CD8-positive, alpha-beta memory T cell (primary cell): ENCODE data around the gene KLHL29. TPM values are rescaled to one million over a fixed set of nuclear protein-coding genes. Genes with fewer than 3 reads are reported as not detected.

Experiments used
- CTCF ChIA-PET: fragments of 350-600 bp; sonication (Branson Sonifier 250); formaldehyde crosslinking; loops from one replicate; lab custom pipeline; 2021; ENCODE audit warnings: antibody characterized with exemption; lab: Charles Lee
- POLR2A ChIA-PET: fragments of 350-600 bp; sonication (Branson Sonifier 250); formaldehyde crosslinking; loops from one replicate; lab custom pipeline; 2021; ENCODE audit warnings: antibody characterized with exemption; lab: Charles Lee
- DNase-seq, 5 donors: peaks; one replicate each; pipeline versions ENCODE4 v3.0.0 to v3.0.0-alpha.2; 2020 to 2022; ENCODE audit warnings: mixed read lengths in 1 of 5
- H3K27ac ChIP-seq: one replicate; pipeline ENCODE4 v1.7.0; 2013; ENCODE audit warnings: low read depth, mild to moderate bottlenecking, low read length, moderate library complexity
- H3K27me3 ChIP-seq: 2 replicates; pipeline ENCODE4 v1.7.0; 2013; ENCODE audit warnings: low read length, mild to moderate bottlenecking; ENCODE audit not compliant: insufficient read depth, poor library complexity, severe bottlenecking
- H3K36me3 ChIP-seq: 2 replicates; pipeline ENCODE4 v1.7.0; 2013; ENCODE audit warnings: mild to moderate bottlenecking, low read length, moderate library complexity; ENCODE audit not compliant: insufficient read depth
- H3K4me1 ChIP-seq: 2 replicates; pipeline ENCODE4 v1.7.0; 2013; ENCODE audit warnings: mild to moderate bottlenecking, low read length, moderate library complexity; ENCODE audit not compliant: insufficient read depth
- H3K4me3 ChIP-seq: 2 replicates; pipeline ENCODE4 v1.7.0; 2013; ENCODE audit warnings: mild to moderate bottlenecking, low read length
- H3K9me3 ChIP-seq: 2 replicates; pipeline ENCODE4 v1.7.0; 2013; ENCODE audit warnings: mild to moderate bottlenecking, low read length
- H3K27ac Mint-ChIP-seq, 8 donors: one replicate each; pipeline ENCODE4 v1.8.0; 2020 to 2021; ENCODE audit warnings: mixed read lengths in 8 of 8, mild to moderate bottlenecking in 6 of 8, inconsistent platforms in 3 of 8, moderate library complexity in 3 of 8
- H3K27me3 Mint-ChIP-seq, 2 donors: one replicate each; pipeline ENCODE4 v1.8.0; 2020 to 2021; ENCODE audit warnings: mixed read lengths in 2 of 2, mild to moderate bottlenecking in 1 of 2, moderate library complexity in 1 of 2
- H3K36me3 Mint-ChIP-seq, 3 donors: one replicate each; pipeline ENCODE4 v1.8.0; 2020 to 2021; ENCODE audit warnings: mixed read lengths in 3 of 3, inconsistent platforms in 1 of 3, mild to moderate bottlenecking in 1 of 3
- H3K4me1 Mint-ChIP-seq, 3 donors: one replicate each; pipeline ENCODE4 v1.8.0; 2020 to 2021; ENCODE audit warnings: mixed read lengths in 3 of 3, inconsistent platforms in 1 of 3, mild to moderate bottlenecking in 1 of 3
- H3K4me3 Mint-ChIP-seq, 7 donors: one replicate each; pipeline ENCODE4 v1.8.0; 2020 to 2021; ENCODE audit warnings: mixed read lengths in 7 of 7, mild to moderate bottlenecking in 6 of 7, moderate library complexity in 4 of 7, inconsistent platforms in 2 of 7
- H3K9me3 Mint-ChIP-seq, 5 donors: one replicate each; pipeline ENCODE4 v1.8.0; 2020 to 2022; ENCODE audit warnings: mixed read lengths in 5 of 5, mild to moderate bottlenecking in 3 of 5, moderate library complexity in 2 of 5, inconsistent platforms in 1 of 5
- polyA plus RNA-seq: library from polyadenylated mRNA; unstranded; fragments of 300-500 nt; fragmentation: Illumina TruSeq; gene quantifications from one replicate; pipeline ENCODE4 v1.2.3, GENCODE V29; 2021
- total RNA-seq, 2 experiments: library from RNA; stranded (reverse); gene quantifications; one replicate each; pipeline ENCODE4 v1.2.3, GENCODE V29; 2021

KLHL29 gene
- total and polyA plus RNA-seq, 3 experiments from 2014 or later, result 0.11 to 0.21 (median 0.13) TPM

GRCh38 chr2:23427976-23428375, 43.0 kb downstream of the KLHL29 start:
- Mint-ChIP-seq H3K27ac (no peak overlapping the region), H3K36me3 (no peaks in the 10 kb centered on the region), H3K4me1 (no peaks in the 10 kb centered on the region), H3K4me3 (no peak overlapping the region), H3K27me3 (peaks cover 5 to 28% of the 10 kb centered on the region in 2 donors), H3K9me3 (no peaks in the 10 kb centered on the region)
- Histone ChIP-seq H3K4me1 (no peaks in the 10 kb centered on the region), H3K27ac (no peak overlapping the region), H3K36me3 (no peaks in the 10 kb centered on the region), H3K27me3 (no peaks in the 10 kb centered on the region), H3K4me3 (no peak overlapping the region), H3K9me3 (no peaks in the 10 kb centered on the region)
- DNase-seq, result no peak
- ChIA-PET CTCF (no interaction called here), POLR2A (no interaction called here)

DNA sequence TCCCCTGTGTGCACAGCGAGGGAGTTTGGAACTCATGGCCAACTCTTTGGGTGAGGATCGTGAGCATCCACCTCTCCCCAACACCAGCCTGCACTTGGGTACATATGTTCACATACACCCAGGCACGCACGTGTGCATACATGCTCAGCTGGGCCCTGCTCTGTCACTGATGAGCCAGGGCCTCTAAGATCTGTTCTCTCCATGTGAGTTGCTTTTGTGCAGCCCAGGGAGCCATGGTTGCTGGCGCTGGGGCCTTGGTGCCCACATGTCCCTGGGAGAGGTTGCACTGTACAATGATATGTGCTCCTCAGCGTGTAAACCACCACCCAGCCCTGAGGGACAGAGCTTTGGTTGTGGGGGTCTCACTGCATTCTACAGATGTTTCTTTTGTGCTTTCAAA, 44.1 kb downstream of the KLHL29 start:
- ChIA-PET CTCF (no interaction called here), POLR2A (no interaction called here)
- Mint-ChIP-seq H3K9me3 (no peaks in the 10 kb centered on the region), H3K27ac (peak overlapping the region in 1 of 8 donors; percentile 18), H3K36me3 (no peaks in the 10 kb centered on the region), H3K4me1 (no peaks in the 10 kb centered on the region), H3K4me3 (no peak overlapping the region), H3K27me3 (peaks cover 9 to 28% of the 10 kb centered on the region in 2 donors)
- Histone ChIP-seq H3K4me3 (no peak overlapping the region), H3K27me3 (no peaks in the 10 kb centered on the region), H3K36me3 (no peaks in the 10 kb centered on the region), H3K9me3 (no peaks in the 10 kb centered on the region), H3K27ac (no peak overlapping the region), H3K4me1 (no peaks in the 10 kb centered on the region)
- no peak for DNase-seq

GRCh38 chr2:23430263-23430662, 45.3 kb downstream of the KLHL29 start:
- no peaks in the 10 kb centered on the region for H3K4me1 ChIP-seq
- ChIA-PET CTCF (no interaction called here), POLR2A (no interaction called here)
- no peak for DNase-seq
- no peaks in the 10 kb centered on the region for H3K9me3 ChIP-seq
- H3K36me3 ChIP-seq, result no peaks in the 10 kb centered on the region
- H3K27ac ChIP-seq, result no peak overlapping the region
- no peak overlapping the region for H3K4me3 Mint-ChIP-seq
- no peaks in the 10 kb centered on the region for H3K27me3 ChIP-seq
- no peaks in the 10 kb centered on the region for H3K4me1 Mint-ChIP-seq
- no peak overlapping the region for H3K4me3 ChIP-seq
- no peaks in the 10 kb centered on the region for H3K36me3 Mint-ChIP-seq
- H3K9me3 Mint-ChIP-seq, result no peaks in the 10 kb centered on the region
- H3K27ac Mint-ChIP-seq, result no peak overlapping the region
- peaks cover 13 to 34% of the 10 kb centered on the region in 2 donors for H3K27me3 Mint-ChIP-seq

DNA sequence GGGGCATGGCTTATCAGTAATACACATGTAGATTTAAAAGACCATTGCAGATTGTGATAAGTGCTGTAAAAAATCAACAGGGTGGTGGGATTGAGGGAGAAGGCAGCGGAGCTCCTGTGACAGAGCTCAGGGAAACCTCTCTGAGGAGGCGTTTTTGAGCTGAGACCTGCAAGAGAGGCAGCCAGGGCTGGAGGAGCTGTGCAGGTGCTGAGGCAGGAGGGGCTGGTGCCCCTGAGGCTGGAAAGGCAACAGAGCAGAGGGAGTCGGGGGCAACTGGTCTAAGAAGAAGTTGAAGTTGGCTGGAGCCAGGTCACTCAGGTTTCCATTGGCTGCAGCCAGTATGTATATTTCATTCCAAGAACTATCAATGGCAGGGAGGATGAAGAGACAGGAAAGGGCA, 47.6 kb downstream of the KLHL29 start:
- no peak overlapping the region for H3K27ac Mint-ChIP-seq
- Histone ChIP-seq H3K9me3 (no peaks in the 10 kb centered on the region), H3K36me3 (no peaks in the 10 kb centered on the region), H3K4me1 (no peaks in the 10 kb centered on the region), H3K27ac (no peak overlapping the region), H3K27me3 (no peaks in the 10 kb centered on the region), H3K4me3 (no peak overlapping the region)
- peaks cover 19 to 39% of the 10 kb centered on the region in 2 donors for H3K27me3 Mint-ChIP-seq
- peaks cover 0 to under 1% (median 0%) of the 10 kb centered on the region in 5 donors for H3K9me3 Mint-ChIP-seq
- ChIA-PET POLR2A (no interaction called here), CTCF (no interaction called here)
- H3K36me3 Mint-ChIP-seq, result no peaks in the 10 kb centered on the region
- no peak for DNase-seq
- H3K4me3 Mint-ChIP-seq, result no peak overlapping the region
- H3K4me1 Mint-ChIP-seq, result peaks cover 0 to 4% (median 3%) of the 10 kb centered on the region in 3 donors

DNA sequence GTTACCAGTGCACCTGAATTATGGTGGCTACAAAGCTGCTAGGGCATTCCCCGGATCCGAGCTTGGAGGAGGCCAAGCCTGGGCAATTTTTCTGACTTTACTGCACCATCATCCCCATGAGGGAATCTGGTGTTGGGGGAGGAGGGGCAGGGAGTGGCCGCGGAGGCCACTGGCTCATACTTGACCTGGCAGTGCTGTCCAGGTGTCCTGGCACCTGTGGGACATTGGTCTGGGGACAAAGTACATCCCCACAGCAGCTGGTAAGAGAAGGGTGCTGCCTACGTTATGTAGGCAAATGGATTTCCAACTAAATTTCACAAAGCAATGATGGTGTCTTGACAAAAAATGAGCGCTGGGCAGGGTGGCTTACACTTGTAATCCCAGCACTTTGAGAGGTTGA, 48.3 kb downstream of the KLHL29 start:
- no peaks in the 10 kb centered on the region for H3K27me3 ChIP-seq
- Mint-ChIP-seq H3K4me3 (no peak overlapping the region), H3K27ac (no peak overlapping the region), H3K36me3 (no peaks in the 10 kb centered on the region), H3K4me1 (peaks cover 0 to 4% (median 3%) of the 10 kb centered on the region in 3 donors), H3K9me3 (peaks cover 0 to 3% (median 0%) of the 10 kb centered on the region in 5 donors), H3K27me3 (peaks cover 21 to 40% of the 10 kb centered on the region in 2 donors)
- no peak for DNase-seq
- H3K9me3 ChIP-seq, result no peaks in the 10 kb centered on the region
- H3K4me3 ChIP-seq, result no peak overlapping the region
- no peaks in the 10 kb centered on the region for H3K36me3 ChIP-seq
- ChIA-PET POLR2A (no interaction called here), CTCF (no interaction called here)
- no peak overlapping the region for H3K27ac ChIP-seq
- no peaks in the 10 kb centered on the region for H3K4me1 ChIP-seq

DNA sequence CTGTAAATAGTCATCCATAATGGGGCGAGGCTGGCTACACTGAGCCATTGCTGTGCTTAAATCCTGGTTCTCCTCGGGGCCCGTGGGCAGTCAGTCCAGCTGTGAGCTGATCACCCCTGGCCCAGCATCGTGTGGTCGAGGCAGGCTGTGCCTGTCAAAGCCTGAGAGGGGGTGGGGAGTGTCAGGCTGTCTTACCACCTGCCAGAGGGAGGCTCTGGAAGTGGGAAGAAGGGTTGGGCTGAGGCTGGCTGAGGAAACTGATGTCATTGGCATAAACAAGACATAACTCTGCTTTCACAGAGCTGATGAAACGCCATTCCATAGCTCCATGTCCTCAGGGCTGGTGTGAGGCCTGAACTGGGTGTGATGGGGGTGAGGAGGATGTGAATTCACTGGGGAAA, 49.7 kb downstream of the KLHL29 start:
- no peak overlapping the region for H3K27ac ChIP-seq
- Mint-ChIP-seq H3K4me3 (no peak overlapping the region), H3K27me3 (peaks cover 18 to 36% of the 10 kb centered on the region in 2 donors), H3K9me3 (peaks cover 0 to 3% (median 0%) of the 10 kb centered on the region in 5 donors), H3K4me1 (peaks cover 0 to 4% (median 3%) of the 10 kb centered on the region in 3 donors), H3K27ac (no peak overlapping the region), H3K36me3 (no peaks in the 10 kb centered on the region)
- H3K27me3 ChIP-seq, result no peaks in the 10 kb centered on the region
- H3K4me1 ChIP-seq, result no peaks in the 10 kb centered on the region
- ChIA-PET POLR2A (no interaction called here), CTCF (no interaction called here)
- DNase-seq, result peak in 1 of 5 donors; percentile 23
- no peaks in the 10 kb centered on the region for H3K36me3 ChIP-seq
- no peaks in the 10 kb centered on the region for H3K9me3 ChIP-seq
- H3K4me3 ChIP-seq, result no peak overlapping the region

DNA sequence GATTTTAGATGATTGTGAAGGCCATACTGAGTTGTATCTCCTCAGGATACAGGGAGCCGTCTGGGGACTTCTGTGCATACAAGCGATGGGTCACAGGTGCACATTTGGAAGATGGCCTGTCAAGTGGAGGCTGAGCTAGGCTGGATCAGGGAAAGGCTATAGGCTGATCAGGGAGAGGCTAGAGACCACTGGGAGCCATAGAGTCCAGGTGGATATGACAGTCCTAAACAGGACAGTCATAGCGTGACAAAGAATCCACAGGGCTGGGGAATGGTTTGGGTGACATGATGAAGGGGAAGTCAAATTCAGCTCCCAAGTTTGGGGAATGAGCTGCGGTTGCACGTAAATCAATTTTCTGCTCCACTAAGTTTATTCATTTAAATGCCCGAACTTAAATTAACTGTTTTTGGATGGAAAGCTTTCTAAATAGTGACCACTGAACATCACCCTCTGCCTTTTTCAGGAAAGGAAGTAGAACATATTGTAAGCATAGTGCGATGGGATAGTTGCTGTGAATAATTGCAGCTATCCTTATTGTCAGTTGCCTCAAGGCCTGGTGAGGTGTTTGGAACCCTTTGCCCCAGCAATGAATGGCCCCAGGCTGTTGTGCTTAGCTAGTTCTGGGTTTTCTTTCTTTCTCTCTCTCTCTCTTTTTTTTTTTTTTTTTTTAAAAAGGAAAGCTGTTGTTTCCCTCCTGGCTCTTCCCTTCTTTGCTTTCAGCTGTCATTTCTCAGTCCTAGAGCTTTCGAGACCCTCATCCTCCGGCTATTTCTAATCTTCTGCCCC, 50.5 kb downstream of the KLHL29 start:
- no peaks in the 10 kb centered on the region for H3K36me3 ChIP-seq
- Mint-ChIP-seq H3K36me3 (no peaks in the 10 kb centered on the region), H3K27ac (no peak overlapping the region), H3K4me1 (peaks cover 0 to 4% (median 3%) of the 10 kb centered on the region in 3 donors), H3K27me3 (peaks cover 18 to 31% of the 10 kb centered on the region in 2 donors), H3K9me3 (peaks cover 0 to 5% (median 0%) of the 10 kb centered on the region in 5 donors), H3K4me3 (no peak overlapping the region)
- H3K27ac ChIP-seq, result no peak overlapping the region
- H3K4me3 ChIP-seq, result no peak overlapping the region
- ChIA-PET CTCF (no interaction called here), POLR2A (no interaction called here)
- DNase-seq, result no peak
- H3K27me3 ChIP-seq, result no peaks in the 10 kb centered on the region
- no peaks in the 10 kb centered on the region for H3K9me3 ChIP-seq
- H3K4me1 ChIP-seq, result no peaks in the 10 kb centered on the region

- peaks cover 0 to 4% (median 3%) of the 10 kb centered on the region in 3 donors for H3K4me1 Mint-ChIP-seq
- Histone ChIP-seq H3K9me3 (no peaks in the 10 kb centered on the region), H3K36me3 (no peaks in the 10 kb centered on the region), H3K4me3 (no peak overlapping the region), H3K27me3 (no peaks in the 10 kb centered on the region), H3K27ac (no peak overlapping the region), H3K4me1 (no peaks in the 10 kb centered on the region)
- POLR2A ChIA-PET, result no interaction called here
- H3K27ac Mint-ChIP-seq, result no peak overlapping the region
- H3K4me3 Mint-ChIP-seq, result no peak overlapping the region
- no peak for DNase-seq
- H3K9me3 Mint-ChIP-seq, result peaks cover 0 to 5% (median under 1%) of the 10 kb centered on the region in 5 donors
- H3K27me3 Mint-ChIP-seq, result peaks cover 18 to 28% of the 10 kb centered on the region in 2 donors
- CTCF ChIA-PET, result no interaction called here
- H3K36me3 Mint-ChIP-seq, result no peaks in the 10 kb centered on the region
These were observed 51.5 kb downstream of the KLHL29 start for GRCh38 chr2:23436346-23437098.
